NCI-H82 treated with DMSO at 0.1 percent for 48 hours (cell line): ENCODE data around the gene FOXJ3.
A peak's percentile ranks its signal among the peaks of the same experiment; 100 is the strongest.
"Not testable (repeated sequence)": the region's sequence is repeated elsewhere in the genome, so short reads cannot be mapped to it uniquely, and the experiment has no call there.

Source experiments
- DNase-seq: peaks from one replicate; lab custom pipeline; 2025; ENCODE audit not compliant: unreplicated experiment; lab: John Stamatoyannopoulos, UW

FOXJ3 gene

DNA sequence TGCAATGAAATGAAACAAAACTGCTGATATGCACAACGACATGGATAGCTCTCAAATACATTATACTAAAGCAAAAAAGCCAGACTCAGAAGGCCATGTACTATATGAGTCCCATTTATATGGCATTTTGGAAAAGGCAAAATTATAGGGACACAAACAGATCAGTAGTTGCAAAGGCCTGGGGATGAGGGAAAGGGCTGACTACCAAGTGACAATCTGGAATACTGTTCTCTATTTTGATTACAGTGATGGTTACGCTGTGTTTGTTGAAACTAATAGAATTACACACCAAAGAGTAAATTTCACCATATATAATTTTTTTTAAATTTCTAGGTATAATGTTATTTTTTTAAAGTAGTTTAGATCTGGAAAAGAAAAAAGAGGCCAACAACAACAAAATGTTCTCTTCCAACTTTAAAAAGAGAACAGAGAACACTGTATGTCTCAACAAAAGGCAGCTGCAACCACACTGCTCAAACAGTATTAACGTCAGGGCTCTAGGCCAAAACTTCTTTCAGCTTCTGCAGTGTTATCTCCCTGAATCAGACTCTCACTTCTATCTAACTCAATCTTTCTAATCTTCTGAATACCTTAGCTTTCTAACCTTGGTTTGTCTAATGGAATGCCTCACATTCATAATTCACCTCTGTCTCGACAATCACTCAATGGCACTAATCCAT lies 75.8 kb downstream of the FOXJ3 start:
- DNase-seq: peak; percentile 99

DNA sequence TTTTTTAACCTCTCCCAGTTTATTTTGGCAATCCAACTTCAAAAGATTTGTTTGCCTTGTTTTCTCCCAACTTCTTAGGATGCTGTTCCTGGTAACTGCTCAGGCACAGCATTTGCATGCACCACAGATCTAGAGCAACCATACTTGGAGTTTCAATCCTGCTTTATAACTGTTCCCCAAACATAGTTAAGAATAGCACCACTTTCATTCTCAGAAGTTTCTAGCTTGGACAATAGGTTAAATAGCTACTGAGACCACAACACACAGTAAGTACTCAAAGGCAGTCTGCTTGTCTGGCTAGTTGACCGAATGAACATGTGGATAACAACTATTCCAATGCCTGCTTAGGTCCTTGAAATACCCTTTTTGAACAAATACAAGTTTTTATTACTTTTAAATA lies 76.8 kb downstream of the FOXJ3 start:
- no peak for DNase-seq

DNA sequence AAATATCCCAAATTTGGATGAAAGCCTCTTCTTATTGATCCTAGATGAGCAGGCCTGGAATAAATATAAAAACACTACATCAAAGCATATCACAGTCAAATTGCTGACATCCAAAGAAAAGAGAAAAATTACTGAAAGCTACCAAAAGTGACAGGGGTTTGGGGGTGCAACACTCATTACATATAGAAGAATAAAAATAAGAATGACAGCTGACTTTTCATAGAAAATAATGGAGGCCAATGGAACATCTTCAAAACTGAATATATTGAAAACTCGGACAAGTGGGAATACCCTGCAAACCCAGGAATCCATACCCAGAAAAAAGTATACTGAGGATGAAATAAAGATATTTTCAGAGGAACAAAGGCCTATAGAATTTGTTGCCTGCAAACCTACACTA lies 84.0 kb downstream of the FOXJ3 start:
- no peak for DNase-seq

DNA sequence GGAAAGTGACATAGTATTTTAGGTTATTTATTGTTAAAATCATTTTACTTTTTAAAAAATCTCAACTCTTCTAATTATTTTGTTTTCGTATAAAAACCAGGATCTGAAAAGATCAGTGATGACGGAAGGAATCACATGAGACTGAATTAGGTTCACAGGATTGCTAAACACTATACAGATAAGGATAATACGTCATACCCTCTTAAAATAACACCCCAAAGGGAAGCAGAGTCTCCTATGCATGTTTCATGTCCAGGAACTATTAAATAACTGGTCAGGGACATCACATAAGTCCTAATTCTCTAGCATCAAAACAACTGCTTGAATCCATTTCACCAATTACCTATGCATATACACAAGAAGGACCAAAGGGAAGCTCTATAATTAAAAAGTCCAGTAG lies 84.9 kb downstream of the FOXJ3 start:
- DNase-seq: no peak

DNA sequence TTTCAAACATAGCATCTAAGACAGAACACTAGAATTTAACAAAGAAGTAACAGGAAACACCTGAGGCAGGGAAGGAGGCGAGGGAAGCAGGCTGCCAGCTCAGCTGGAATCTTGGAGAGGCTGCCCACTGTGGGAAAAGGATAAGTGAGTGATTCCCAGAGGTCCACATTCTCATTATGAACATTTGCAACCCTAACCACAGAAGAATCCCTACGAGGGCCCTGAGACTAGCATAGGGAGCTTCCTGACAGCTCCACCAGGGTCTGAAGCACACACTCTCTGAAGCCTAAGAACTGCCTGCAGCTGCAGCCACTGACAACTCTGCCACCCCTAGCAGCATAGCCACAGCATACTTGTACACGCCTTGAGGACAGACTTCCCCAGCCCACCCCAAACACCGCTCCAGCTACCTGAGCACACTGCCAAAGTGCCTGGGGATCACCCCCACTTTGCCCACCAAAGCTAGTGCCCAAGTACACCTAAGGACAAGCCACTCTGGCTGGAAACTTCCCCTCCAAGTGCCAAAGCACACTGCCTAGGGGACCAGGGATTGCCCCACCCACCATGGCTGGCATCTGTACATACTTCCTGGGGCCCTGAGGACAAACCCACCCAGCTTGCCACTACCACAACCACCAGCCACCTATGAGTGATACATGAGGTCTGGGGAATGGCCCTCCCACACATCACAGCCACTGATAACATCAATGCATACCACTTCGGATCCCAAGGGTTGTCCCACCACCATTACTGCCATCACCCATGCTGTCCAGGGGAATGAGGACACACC lies 93.9 kb downstream of the FOXJ3 start:
- DNase-seq: no peak

DNA sequence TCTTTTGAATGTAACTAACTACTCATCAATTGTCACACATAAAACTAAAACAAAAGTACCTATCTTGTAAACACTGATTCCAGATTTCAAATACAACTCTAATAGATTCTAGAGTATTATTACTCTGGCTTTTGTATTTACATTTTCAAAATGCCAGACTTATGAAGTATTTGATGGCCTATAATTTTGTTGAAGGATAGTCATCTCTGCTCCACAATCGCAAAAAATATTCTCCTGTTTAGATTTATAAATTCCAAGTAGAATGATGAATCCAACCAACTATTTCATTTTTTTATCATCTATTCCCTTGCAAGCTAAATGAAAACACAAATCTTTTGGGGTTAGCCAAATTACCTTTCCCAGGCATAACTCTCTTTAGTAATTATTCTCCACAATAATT lies 95.5 kb downstream of the FOXJ3 start:
- no peak for DNase-seq

DNA sequence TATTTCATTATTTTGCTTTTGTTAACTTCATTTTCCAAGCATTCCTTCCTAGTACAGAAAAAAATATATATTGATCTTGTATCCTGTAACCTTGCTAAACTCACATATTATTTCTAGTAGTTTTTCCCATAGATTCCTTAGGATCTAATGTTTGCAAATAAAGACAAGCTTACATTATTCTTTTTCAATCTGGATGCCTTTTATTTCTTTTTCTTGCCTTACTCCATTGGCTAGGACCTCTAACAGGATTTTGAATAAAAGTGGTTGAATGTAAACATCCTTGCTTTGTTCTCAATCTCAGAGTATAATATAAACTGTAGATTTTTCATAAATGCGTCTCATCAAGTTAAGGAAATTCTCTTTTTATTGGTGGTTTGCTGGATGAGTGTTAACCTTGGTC lies 96.0 kb downstream of the FOXJ3 start:
- no peak for DNase-seq

DNA sequence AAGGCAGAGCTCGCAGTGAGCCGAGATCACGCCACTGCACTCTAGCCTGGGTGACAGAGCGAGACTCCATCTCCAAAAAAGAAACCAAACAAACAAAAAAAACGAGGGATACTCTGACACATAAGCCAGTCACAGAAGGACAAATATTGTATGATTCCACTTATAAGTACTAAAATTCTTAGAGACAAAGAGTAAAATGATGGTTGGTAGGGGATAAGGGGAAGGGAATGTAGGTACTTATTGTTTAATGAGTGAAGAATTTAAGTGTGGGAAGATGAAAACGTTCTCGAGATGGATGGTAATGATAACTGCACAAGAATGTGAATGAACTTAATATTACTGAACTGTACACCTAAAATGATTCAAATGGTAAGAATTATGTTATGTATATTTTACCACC lies 103.8 kb downstream of the FOXJ3 start:
- DNase-seq: no peak

DNA sequence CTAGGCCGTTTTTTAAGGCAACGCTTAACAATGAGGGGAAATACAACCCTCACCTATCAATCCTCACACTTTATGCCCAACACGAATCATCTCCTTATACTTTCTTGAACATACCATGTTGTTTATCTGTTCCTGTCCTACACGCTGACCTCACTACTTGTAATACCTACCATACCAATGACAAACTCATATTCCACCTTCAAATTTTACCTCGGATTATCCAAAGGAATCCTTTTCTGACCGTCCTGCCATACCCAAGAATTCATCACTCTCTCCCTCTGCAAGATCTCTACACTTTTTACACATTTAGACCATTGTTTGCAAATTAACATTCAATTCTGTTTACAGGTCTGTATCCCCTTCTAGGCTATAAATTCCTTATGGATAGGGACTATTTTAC lies 106.1 kb downstream of the FOXJ3 start:
- DNase-seq: no peak

DNA sequence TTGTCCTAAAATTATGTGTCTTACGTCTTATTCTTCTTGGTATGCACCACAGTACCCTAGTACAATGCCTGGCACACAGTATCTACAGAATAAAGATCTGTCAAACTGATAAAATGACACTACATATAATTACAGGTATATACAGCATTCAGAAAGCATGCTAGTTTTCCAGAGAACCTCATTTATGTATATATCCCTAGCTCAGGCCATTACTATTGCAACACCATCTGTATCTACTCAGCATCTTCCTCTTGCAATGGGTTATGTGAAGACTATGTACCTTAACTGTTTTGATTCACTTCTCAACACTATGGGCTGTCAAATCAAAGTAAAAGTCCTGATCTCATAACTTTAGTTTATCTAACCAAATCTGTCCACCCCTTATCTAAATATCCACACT lies 112.0 kb downstream of the FOXJ3 start:
- DNase-seq: no peak

DNA sequence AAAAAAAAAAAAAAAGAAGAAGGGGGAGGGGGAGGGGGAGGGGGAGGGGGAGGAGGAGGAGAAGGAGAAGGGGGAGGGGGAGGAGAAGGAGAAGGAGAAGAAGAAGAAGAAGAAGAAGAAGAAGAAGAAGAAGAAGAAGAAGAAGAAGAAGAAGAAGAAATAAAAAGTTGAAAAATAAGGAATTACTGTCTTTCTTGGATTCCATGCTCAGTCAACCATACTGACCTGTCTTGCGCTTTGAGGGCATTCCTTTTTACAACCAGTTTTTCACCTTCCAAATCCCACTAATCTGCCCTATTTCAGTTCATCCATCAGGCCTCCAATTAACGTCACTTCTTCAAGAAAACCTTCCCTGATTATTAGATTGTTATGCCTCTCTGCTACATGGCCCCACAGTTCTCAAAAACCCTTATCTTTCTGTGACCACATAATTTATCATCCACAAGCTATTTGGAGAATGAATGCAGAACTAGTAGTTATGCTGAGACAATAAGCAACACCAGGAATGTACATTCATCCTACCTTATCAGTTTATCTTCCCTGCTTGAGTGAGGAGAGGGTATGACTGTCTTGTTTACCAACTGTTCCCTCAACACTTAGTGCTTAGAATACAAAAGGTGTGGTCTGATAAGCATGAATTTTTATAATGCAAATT lies 113.0 kb downstream of the FOXJ3 start:
- DNase-seq: no peak

DNA sequence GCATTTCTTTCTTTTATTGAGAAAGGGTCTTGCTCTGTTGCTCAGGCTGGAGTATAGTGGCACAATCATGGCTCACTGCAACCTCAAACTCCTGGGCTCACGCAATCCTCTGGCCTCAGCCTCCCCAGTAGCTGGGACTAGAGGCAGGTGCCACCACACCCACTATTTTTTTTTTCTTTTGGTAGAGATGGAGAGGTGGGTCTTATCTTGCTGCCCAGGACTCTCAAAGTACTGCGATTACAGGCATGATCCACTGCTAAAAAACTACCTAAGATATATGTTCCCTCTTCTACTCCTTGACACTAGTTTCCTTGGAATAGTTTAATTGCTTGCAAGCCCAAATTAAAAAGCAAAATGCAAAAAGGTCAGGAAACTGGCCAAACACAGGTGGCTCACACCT lies 113.6 kb downstream of the FOXJ3 start:
- DNase-seq: no peak

DNA sequence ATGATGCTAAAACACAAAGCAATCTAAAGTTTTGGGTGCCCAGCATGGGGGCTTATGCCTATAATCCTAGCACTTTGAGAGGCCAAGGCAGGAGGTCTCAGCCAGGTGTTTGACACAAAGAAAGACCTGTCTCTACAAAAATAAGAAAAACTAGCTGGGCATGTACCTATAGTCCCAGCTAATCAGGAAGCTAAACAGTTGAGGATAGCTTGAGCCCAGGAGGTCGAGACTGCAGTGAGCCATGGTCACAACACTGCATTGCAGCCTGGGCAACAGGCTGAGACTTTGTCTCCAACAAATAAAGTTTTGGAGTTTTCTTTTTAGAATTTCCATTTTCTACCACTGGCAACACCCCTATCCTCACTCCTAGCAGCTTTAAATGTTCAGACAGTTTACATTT lies 115.4 kb downstream of the FOXJ3 start:
- DNase-seq: no peak

DNA sequence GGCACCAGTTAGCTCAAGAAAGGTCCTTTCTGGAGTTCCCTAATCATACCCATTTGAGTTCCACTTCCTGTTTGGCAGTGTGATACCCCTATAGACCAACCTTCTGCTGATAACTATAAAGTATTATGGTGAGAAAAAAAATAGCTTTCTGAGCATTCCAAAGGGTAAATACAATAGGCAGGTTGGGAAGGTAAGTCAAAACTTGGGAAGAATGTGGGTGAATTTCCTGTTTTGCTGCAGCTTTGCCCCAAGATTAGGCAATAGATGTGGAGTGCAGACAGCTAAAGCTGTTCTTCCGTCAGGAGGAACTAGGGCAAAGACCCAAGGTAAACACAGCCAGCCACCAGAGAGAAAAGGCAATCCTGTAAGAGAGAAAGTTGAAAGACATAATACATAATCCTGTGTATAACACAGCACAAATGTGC lies 120.6 kb downstream of the FOXJ3 start:
- no peak for DNase-seq

DNA sequence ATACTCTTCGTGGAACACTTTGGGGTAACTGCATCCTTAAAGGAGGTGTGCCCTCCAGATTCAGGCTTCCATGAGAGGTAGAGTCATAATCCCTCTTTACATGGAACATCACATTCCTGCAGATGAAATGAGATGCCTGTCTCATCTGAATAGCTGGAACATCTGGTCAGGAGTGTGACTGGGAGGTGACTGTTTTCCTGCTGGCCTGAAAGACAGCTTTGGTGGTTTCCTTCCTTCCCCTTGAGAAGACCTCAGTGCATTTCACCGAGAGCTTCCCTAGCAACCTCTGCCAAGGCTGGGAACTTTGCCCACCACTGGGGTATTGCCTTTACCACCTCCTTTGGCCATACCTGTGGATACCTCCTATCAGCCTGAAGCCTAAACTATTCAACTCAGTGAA lies 123.8 kb downstream of the FOXJ3 start:
- DNase-seq: no peak

DNA sequence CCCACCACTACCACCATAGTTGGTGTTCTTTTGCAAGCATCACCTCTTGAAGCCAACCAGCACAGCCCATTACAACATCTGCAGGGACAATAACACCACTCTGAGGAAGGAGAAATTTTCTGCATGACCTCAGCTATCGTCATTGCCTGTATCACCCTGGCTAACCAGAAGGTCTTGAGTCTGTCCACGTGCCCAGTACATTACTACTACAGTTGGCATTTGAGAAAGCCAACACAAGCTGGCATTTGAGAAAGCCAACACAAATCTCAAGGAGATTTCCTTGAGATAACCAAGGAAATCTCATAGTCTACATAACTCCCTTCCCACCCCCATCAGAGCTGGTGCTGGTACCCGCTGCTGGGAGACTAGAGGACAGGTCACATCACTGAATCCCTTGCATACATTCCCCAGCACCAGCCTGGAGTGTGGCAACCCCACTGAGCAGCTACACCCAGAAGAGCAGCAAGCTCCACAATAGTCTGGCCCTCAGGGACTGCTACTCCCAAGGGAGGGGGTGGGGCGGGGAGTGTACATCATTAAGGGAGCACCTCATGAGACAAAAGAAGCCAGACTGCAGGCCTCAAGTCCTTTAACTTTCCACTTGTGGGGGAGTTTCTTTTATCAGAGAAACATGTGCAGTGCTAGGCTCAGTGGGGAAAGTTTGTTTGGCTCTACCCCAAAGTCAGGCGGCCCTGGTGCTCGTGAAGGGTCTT lies 124.5 kb downstream of the FOXJ3 start:
- DNase-seq: no peak

DNA sequence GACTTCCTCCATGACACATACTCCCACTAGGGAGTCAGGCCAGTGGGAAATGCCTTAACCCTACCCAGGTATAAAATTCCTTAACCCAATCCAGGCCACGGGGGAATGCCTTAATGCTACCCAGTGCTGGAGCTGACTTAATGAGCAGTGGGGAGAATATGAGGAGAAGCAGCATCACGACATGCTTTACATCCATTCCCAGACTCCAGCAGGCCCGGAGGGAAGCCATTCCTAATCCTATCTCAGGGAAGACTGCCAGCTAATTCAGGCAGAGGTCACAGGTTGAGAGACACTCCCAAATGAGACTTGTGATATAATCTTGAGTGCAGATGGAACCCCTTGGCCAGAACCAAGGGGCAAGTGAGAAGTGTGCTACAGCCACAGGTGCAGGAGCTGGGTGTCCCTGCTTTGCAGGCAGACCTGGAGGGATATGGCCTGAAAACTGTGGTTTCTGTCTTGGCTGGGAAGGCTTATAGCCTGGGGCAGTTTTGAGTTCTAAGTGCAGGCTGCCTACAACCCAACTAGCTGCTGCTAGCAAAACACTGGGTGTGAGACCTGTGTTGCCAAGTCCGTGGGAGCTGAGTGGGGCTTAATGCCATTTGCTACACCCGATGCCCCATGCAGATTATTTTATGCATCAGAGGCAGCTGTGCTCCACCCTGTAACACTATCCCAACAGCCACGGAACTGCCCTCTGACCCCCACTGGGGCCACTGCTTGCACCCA lies 125.3 kb downstream of the FOXJ3 start:
- peak; percentile 77 for DNase-seq

DNA sequence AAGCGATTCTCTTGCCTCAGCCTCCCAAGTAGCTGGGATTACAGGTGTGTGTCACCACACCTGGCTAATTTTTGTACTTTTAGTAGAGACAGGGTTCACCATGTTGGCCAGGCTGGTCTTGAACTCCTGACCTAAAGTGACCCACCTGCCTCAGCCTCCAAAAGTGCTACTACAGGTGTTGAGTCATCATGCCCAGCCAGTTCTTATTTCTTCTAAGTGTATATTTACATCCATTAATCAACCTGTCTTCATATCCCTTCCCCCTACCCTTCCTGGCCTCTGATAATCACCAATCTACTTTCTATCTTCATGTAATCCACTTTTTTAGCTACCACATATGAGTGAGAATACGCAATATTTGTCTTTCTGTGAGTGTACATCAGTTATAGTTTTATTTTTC lies 128.1 kb downstream of the FOXJ3 start:
- not testable (repeated sequence) for DNase-seq

DNA sequence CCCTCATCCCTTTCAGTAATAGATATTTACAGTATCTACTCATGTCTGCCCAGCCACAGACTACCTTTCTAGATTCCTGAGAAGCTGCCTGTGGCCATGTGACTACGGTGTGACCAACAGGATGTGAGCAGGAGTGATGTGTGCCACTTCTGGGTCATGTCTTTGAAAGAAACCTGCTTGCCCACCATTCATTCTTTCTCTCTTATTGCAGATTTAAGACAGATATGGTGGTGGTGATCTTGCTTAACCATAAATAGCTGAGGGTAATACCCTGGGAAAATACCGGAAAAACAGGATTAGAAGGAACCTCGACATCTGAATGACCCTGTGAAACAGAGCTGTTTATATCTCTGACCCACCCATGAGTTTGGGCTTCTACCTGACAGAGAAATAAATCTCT lies 128.9 kb downstream of the FOXJ3 start:
- DNase-seq: no peak

DNA sequence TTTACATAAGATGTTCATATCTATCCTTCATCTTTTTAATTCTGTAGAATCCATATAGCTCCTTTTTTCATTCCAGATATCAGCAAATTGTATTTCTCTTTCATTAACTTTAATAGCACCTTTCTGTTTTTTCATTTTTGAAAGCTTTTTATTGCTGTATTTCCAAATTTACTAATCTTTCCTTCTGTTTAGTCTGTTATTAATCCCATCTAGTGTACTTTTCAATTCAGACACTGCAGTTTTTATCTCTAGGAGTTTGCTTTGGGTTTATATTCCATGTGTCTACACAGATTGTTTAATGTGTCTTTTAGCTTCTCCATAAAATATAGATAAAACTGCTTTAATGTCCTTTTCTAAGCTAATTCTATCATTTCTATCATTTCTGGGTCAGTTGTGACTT lies 133.0 kb downstream of the FOXJ3 start:
- no peak for DNase-seq

DNA sequence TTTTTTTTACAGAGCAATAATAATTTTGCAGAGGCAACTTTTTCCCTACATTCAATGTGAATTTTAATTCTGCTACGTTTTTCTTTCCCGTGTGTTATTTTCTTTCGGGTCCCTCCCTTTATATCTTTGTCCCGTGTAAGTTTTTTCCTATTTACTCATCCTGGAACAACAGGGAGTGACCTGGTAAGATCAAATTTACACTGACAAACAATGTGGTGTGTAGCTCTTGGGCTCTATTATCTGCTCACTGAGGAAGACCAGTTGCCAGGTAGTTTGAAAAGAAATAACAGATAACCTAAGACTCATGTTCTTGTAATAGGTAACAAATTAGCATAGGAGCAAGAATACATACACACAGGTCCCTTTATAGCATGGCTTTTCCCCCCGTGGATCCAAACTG lies 136.8 kb downstream of the FOXJ3 start:
- DNase-seq: no peak
